Stimulated activated naive CD4-positive, alpha-beta T cell (primary cell): ENCODE measurements around the gene MRPS31.
"Not testable (repeated sequence)": the region's sequence is repeated elsewhere in the genome, so short reads cannot be mapped to it uniquely, and the experiment has no call there.

ENCODE experiments used
- DNase-seq, 6 experiments: peaks; one replicate each; lab custom pipeline; 2025; lab: John Stamatoyannopoulos, UW

The MRPS31 gene

GRCh38 chr13:40789275-40790153, 18.5 kb upstream of the MRPS31 start, which contains the start of gene SLC25A15:
TSS of gene SLC25A15 (plus strand) at chr13:40789611. CDS start at chr13:40793227, 3,616 bp downstream.
- DNase-seq: peak; percentile 50 to 70 (median 60)

GRCh38 chr13:40788540-40789274, 17.7 kb upstream of the MRPS31 start:
- DNase-seq: peak in 1 of 6 experiments; percentile 15

GRCh38 chr13:40787062-40787461, 16.1 kb upstream of the MRPS31 start:
- no peak for DNase-seq

GRCh38 chr13:40786568-40786996, 15.6 kb upstream of the MRPS31 start:
- DNase-seq: no peak

GRCh38 chr13:40784540-40784939, 13.6 kb upstream of the MRPS31 start:
- DNase-seq: no peak

GRCh38 chr13:40782971-40783370, 12.0 kb upstream of the MRPS31 start:
- not testable (repeated sequence) for DNase-seq

- no peak for DNase-seq
Observed at GRCh38 chr13:40781717-40782116, 10.7 kb upstream of the MRPS31 start.

GRCh38 chr13:40780822-40781401, 9.9 kb upstream of the MRPS31 start:
- DNase-seq: no peak

GRCh38 chr13:40779796-40780285, 8.9 kb upstream of the MRPS31 start:
- DNase-seq: no peak

- no peak for DNase-seq
Observed at GRCh38 chr13:40779049-40779448, 8.1 kb upstream of the MRPS31 start.

GRCh38 chr13:40777809-40778175, 6.8 kb upstream of the MRPS31 start:
- DNase-seq: no peak

GRCh38 chr13:40777166-40777808, 6.3 kb upstream of the MRPS31 start:
- peak in 3 of 6 experiments; percentile 18 to 66 (median 22) for DNase-seq

- DNase-seq: peak; percentile 40 to 78 (median 68)
Observed at GRCh38 chr13:40776681-40777165, 5.7 kb upstream of the MRPS31 start.

GRCh38 chr13:40776232-40776631, 5.2 kb upstream of the MRPS31 start:
- no peak for DNase-seq

- DNase-seq: no peak
Observed at GRCh38 chr13:40774672-40775071, 3.7 kb upstream of the MRPS31 start.

GRCh38 chr13:40772765-40773473, 1.9 kb upstream of the MRPS31 start:
- no peak for DNase-seq

GRCh38 chr13:40770609-40770933, 419 bp downstream of the MRPS31 start:
- DNase-seq: no peak

- no peak for DNase-seq
Observed at GRCh38 chr13:40769970-40770369, 1.0 kb downstream of the MRPS31 start.

- DNase-seq: no peak
Observed at GRCh38 chr13:40765602-40766001, 5.4 kb downstream of the MRPS31 start.

- no peak for DNase-seq
Observed at GRCh38 chr13:40764587-40765403, 6.2 kb downstream of the MRPS31 start.
